HL-60 (cell line): Measurements from ENCODE around the gene TERT.

Experiments
- DNase-seq, 2 experiments: peaks; one replicate each; pipeline ENCODE4 v3.0.0-alpha.2; 2010 to 2020; ENCODE audit warnings: low read depth in 1 of 2, low spot score in 1 of 2
- H3K27ac ChIP-seq: fragments of 250-450 bp; sonication (Bioruptor Pico); replicated peaks from 2 replicates; pipeline ENCODE4 v1.5.1; 2020; ENCODE audit warnings: mild to moderate bottlenecking, moderate library complexity
- H3K27me3 ChIP-seq: fragments of 250-450 bp; sonication (Bioruptor Pico); 2 replicates; pipeline ENCODE4 v1.5.1; 2021; ENCODE audit warnings: mild to moderate bottlenecking, moderate library complexity; ENCODE audit not compliant: insufficient read depth, poor library complexity, severe bottlenecking
- H3K4me3 ChIP-seq: replicated peaks from 2 replicates; pipeline ENCODE4 v1.5.1; 2011; ENCODE audit warnings: mild to moderate bottlenecking, control low read depth, low read length; ENCODE audit not compliant: insufficient read depth
- CTCF ChIP-seq: IDR thresholded peaks from one replicate; pipeline ENCODE4 v1.5.1; 2011; ENCODE audit warnings: low read length, control low read depth, inconsistent platforms; ENCODE audit not compliant: insufficient read depth
- GABPA ChIP-seq: IDR thresholded peaks from 2 replicates; pipeline ENCODE4 v1.6.1; 2012; ENCODE audit warnings: low read depth
- POLR2AphosphoS5 ChIP-seq: IDR thresholded peaks from 2 replicates; pipeline ENCODE4 v1.6.1; 2012; ENCODE audit warnings: low read depth
- REST ChIP-seq: IDR thresholded peaks from 2 replicates; pipeline ENCODE4 v1.6.1; 2012; ENCODE audit warnings: low read depth; ENCODE audit not compliant: insufficient replicate concordance
- SPI1 ChIP-seq: IDR thresholded peaks from 2 replicates; pipeline ENCODE4 v1.6.1; 2012; ENCODE audit warnings: low read depth, mild to moderate bottlenecking, borderline replicate concordance
- microRNA-seq: library from miRNA; unstranded; fragments of <30 nt; microRNA quantifications from one replicate; pipeline ENCODE4, GENCODE V29; 2018

The TERT gene

GRCh38 chr5:1204693-1205242 is 90.1 kb downstream of the TERT start:
- peaks cover 2% of the 10 kb centered on the region for H3K27me3 ChIP-seq
- H3K27ac ChIP-seq: no peak overlapping the region
- TF ChIP-seq POLR2AphosphoS5 (no peak), REST (no peak), SPI1 (peak; percentile 41; the same call in 1 of the 2 replicates), CTCF (no peak), GABPA (no peak)
- no peak overlapping the region for H3K4me3 ChIP-seq
- DNase-seq: peak in 1 of 2 experiments; percentile 41

GRCh38 chr5:1203968-1204692 is 90.7 kb downstream of the TERT start:
- Histone ChIP-seq H3K4me3 (no peak overlapping the region), H3K27ac (no peak overlapping the region), H3K27me3 (peaks cover 6% of the 10 kb centered on the region)
- TF ChIP-seq CTCF: no peak
- no peak for TF ChIP-seq SPI1
- no peak for TF ChIP-seq POLR2AphosphoS5
- no peak for TF ChIP-seq REST
- no peak for TF ChIP-seq GABPA
- DNase-seq: no peak

- peaks cover 6% of the 10 kb centered on the region for H3K27me3 ChIP-seq
- TF ChIP-seq POLR2AphosphoS5: no peak
- TF ChIP-seq CTCF: no peak
These were observed 91.4 kb downstream of the TERT start for GRCh38 chr5:1203311-1203967.

More at GRCh38 chr5:1203311-1203967, 91.4 kb downstream of the TERT start:
- Histone ChIP-seq H3K27ac (no peak overlapping the region), H3K4me3 (no peak overlapping the region)
- no peak for DNase-seq

Small RNA genes within 50 kb of the gene (microRNA-seq; reads per million reads assigned to microRNA genes)
- 0.90 reads per million for gene MIR4457
